ENCODE results near the gene RNF207. TPM values are rescaled to one million over a fixed set of nuclear protein-coding genes. Genes with fewer than 3 reads are reported as not detected.

RNF207 gene
- total and polyA plus RNA-seq, 4 donors = 8.0 to 14.4 (median 12.3) TPM

DNA sequence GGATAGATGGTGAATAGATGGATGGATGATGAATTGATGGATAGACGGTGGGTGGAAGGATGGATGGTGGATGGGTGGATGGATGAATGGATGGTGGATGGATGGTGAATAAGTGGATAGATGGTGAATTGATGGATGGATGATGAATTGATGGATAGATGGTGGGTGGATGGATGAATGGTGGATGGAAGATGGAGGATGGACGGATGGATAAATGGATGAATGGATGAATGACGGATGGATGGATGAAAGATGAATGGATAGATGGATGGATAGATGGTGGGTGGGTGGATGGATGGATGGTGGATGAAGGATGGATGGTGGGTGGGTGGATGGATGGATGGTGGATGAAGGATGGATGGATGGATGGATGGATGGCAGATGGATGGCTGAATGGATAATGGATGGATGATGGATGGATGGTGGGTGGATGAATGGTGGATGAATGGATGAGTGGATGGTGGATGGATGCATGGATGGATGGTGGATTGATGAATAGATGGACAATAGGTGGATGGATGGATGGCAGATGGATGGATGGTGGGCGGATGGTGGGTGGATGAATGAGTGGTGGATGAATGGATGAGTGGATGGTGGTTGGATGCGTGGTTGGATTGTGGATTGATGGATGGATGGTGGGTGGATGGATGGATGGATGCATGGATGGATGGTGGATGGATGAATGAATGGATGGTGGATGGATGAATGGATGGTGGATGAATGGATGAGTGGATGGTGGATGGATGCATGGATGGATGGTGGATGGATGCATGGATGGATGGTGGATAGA, 31.1 kb upstream of the RNF207 start:
- peaks cover 9 to 41% (median 19%) of the 10 kb centered on the region in 3 donors for H3K27me3 ChIP-seq (ENCODE audit: control insufficient read depth in 3 of 3, insufficient read depth in 3 of 3, low read length in 2 of 3)

GRCh38 chr1:6175411-6175828, 30.5 kb upstream of the RNF207 start:
- TF ChIP-seq, protein P1, sequence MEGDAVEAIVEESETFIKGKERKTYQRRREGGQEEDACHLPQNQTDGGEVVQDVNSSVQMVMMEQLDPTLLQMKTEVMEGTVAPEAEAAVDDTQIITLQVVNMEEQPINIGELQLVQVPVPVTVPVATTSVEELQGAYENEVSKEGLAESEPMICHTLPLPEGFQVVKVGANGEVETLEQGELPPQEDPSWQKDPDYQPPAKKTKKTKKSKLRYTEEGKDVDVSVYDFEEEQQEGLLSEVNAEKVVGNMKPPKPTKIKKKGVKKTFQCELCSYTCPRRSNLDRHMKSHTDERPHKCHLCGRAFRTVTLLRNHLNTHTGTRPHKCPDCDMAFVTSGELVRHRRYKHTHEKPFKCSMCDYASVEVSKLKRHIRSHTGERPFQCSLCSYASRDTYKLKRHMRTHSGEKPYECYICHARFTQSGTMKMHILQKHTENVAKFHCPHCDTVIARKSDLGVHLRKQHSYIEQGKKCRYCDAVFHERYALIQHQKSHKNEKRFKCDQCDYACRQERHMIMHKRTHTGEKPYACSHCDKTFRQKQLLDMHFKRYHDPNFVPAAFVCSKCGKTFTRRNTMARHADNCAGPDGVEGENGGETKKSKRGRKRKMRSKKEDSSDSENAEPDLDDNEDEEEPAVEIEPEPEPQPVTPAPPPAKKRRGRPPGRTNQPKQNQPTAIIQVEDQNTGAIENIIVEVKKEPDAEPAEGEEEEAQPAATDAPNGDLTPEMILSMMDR (IDR thresholded peaks at IDR 0.05; ENCODE audit: control extremely low read depth, extremely low read depth) = no peak
- no peaks in the 10 kb centered on the region for H3K36me3 ChIP-seq (ENCODE audit: control insufficient read depth in 4 of 4, insufficient read depth in 4 of 4, low read length in 4 of 4)
- H3K9me3 ChIP-seq (ENCODE audit: control insufficient read depth in 4 of 4, insufficient read depth in 3 of 4, low read length in 3 of 4) = peaks cover 0 to 6% (median 0%) of the 10 kb centered on the region in 4 donors
- peaks cover 12 to 41% (median 19%) of the 10 kb centered on the region in 3 donors for H3K27me3 ChIP-seq (ENCODE audit: control insufficient read depth in 3 of 3, insufficient read depth in 3 of 3, low read length in 2 of 3)
- H3K9ac ChIP-seq (ENCODE audit: insufficient read depth in 1 of 2, low read length in 2 of 2) = no peak overlapping the region
- ATAC-seq (ENCODE audit: insufficient read depth, low FRiP score) = no peak
- H3K27ac ChIP-seq (ENCODE audit: low read depth in 1 of 2, low read length in 1 of 2) = no peak overlapping the region
- DNase-seq = no peak
- 91 to 95% methylated on average over 6 of the region's 6 CpGs for WGBS, 2 donors
- peaks cover 0 to 12% (median 0%) of the 10 kb centered on the region in 5 donors for H3K4me1 ChIP-seq (ENCODE audit: control insufficient read depth in 5 of 5, insufficient read depth in 5 of 5, low read length in 5 of 5)
- no peak overlapping the region for H3K4me3 ChIP-seq

More for the DNA sequence above, 31.1 kb upstream of the RNF207 start:
- DNase-seq (no peak), ATAC-seq (ENCODE audit: insufficient read depth, low FRiP score) (no peak)
- Histone ChIP-seq H3K9ac (ENCODE audit: insufficient read depth in 1 of 2, low read length in 2 of 2) (no peak overlapping the region), H3K4me3 (no peak overlapping the region), H3K9me3 (ENCODE audit: control insufficient read depth in 4 of 4, insufficient read depth in 3 of 4, low read length in 3 of 4) (peaks cover 0 to 6% (median 0%) of the 10 kb centered on the region in 4 donors), H3K27ac (ENCODE audit: low read depth in 1 of 2, low read length in 1 of 2) (no peak overlapping the region), H3K4me1 (ENCODE audit: control insufficient read depth in 5 of 5, insufficient read depth in 5 of 5, low read length in 5 of 5) (peaks cover 0 to 9% (median 0%) of the 10 kb centered on the region in 5 donors), H3K36me3 (ENCODE audit: control insufficient read depth in 4 of 4, insufficient read depth in 4 of 4, low read length in 4 of 4) (no peaks in the 10 kb centered on the region)
- WGBS, 2 donors = 89 to 94% methylated on average over 5 of the region's 5 CpGs
- TF ChIP-seq, protein P1 (IDR thresholded peaks at IDR 0.05; ENCODE audit: control extremely low read depth, extremely low read depth) = no peak

DNA sequence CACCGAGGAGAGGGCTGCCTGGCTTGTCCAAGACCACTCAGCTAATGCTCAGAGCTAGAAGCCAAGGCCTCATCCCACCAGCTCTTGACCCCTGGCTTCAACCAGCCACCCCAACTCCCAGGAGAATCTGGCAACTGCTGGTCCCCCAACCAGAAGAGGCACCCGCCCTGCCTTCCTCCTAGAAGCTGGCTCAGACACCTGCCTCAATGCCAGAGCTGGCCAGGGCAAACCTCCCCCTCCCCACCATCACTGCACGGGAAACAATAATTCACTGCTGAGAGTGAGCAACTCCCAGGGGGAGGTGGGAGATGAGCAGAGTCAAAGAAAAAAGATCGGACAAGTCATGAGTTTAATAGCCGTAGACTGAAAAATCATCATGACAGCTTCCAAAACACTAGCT, 29.1 kb upstream of the RNF207 start:
- no peak overlapping the region for H3K27ac ChIP-seq (ENCODE audit: low read depth in 1 of 2, low read length in 1 of 2)
- H3K4me3 ChIP-seq = no peak overlapping the region
- WGBS, 2 donors = 74 to 82% methylated on average over 5 of the region's 5 CpGs
- peaks cover 0 to 6% (median 0%) of the 10 kb centered on the region in 4 donors for H3K9me3 ChIP-seq (ENCODE audit: control insufficient read depth in 4 of 4, insufficient read depth in 3 of 4, low read length in 3 of 4)
- H3K27me3 ChIP-seq (ENCODE audit: control insufficient read depth in 3 of 3, insufficient read depth in 3 of 3, low read length in 2 of 3) = peaks cover 10 to 52% (median 26%) of the 10 kb centered on the region in 3 donors
- no peaks in the 10 kb centered on the region for H3K36me3 ChIP-seq (ENCODE audit: control insufficient read depth in 4 of 4, insufficient read depth in 4 of 4, low read length in 4 of 4)
- ATAC-seq (ENCODE audit: insufficient read depth, low FRiP score) = no peak
- no peak for DNase-seq
- TF ChIP-seq, protein P1 (IDR thresholded peaks at IDR 0.05; ENCODE audit: control extremely low read depth, extremely low read depth) = no peak
- H3K4me1 ChIP-seq (ENCODE audit: control insufficient read depth in 5 of 5, insufficient read depth in 5 of 5, low read length in 5 of 5) = peaks cover 0 to 15% (median 0%) of the 10 kb centered on the region in 5 donors
- H3K9ac ChIP-seq (ENCODE audit: insufficient read depth in 1 of 2, low read length in 2 of 2) = no peak overlapping the region
